ENCODE measurements around the gene ADM.

ADM gene

DNA sequence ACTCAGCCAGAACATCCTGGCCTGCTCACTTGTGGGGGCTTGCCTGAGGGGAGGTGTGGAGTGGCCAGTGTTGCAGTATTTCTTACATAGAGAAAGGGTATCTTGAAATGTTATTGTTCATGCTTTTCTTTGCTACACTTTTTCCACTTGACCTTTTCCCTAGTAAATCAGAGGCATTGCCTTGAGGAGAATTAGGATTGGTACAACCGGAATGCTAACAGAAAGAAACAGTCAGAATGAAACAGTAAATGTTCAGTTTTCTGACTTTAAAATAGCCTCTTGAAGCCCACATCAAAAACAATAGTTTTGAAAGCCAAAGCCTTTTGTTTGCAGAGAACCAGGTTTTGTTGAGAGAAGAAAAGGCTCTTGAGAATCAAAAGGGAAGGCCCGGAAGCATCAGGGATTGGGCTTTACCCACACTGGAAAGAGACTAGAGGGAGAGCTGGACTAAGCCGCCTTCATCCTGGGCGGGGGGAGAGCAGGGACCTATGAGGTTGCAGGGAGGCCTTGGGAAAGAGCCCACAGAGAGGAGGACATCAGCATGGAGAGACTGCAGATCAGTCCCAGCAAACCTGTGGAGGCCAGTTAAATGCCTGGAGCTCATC is 12.4 kb downstream of the ADM start:
- DNase-seq (ENCODE audit: insufficient read length) (no peak), FAIRE-seq (no peak)
- no peak for TF ChIP-seq POLR2A (IDR thresholded peaks at IDR 0.05; ENCODE audit: low read depth, low read length)

DNA sequence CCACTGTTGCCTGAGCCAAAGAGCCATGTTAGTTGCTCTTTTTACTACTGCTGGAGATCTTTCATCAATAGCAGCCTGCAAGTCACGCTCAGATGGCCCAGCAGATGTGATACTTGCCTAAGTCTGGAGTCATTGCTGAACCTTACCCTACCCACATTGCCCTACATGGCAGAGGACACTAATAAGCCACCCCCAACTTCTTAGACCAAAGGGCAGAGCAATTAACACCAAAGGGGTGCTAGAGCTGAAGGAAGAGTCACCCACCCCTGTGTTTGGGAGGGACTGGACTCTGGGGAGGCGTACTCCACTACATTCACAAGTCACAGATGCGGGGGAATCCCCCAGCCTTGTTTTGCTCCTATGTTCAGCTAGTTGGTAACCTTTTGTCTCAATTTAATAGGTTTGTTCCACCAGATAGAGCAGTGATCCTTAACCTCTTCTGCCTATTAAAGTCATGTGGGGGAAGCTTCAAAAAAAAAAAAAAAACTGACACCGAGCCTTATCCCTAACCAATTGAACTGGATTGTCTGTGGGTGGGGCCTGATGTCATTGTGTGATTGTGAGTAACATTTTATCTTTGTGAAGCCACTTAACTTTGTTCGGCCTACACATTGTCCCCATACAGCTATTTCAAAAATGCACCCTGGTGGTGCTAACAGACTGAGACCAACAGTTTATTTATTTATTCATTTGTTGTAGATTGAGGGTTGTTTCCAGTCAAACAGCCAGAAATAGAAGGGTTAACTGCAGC is 13.1 kb downstream of the ADM start:
- TF ChIP-seq TAF1 (IDR thresholded peaks at IDR 0.05; ENCODE audit: borderline replicate concordance, low read depth, low read length) = no peak
- peak; percentile 66; the same call in 1 of the 2 replicates for TF ChIP-seq POLR2A (IDR thresholded peaks at IDR 0.05; ENCODE audit: low read depth, low read length)
- peak; percentile 62 for TF ChIP-seq POLR2AphosphoS5 (IDR thresholded peaks at IDR 0.05; ENCODE audit: low read depth, low read length)
- DNase-seq (ENCODE audit: insufficient read length) (no peak), FAIRE-seq (peak; percentile 98)

DNA sequence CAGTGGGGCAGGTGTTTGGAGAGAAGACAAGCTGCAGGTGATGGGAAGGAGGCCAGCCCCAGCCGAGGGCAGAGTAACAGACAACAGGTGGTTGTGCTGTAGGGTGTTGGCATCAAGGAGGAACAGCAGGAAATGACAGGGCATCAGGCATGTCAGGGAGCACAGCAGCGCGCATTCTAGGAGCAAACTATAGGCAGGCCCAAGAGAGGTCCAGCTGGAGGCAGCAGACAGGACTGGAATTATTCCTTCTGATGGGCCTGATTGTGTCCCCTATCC is 13.6 kb downstream of the ADM start:
- TF ChIP-seq TAF1 (IDR thresholded peaks at IDR 0.05; ENCODE audit: borderline replicate concordance, low read depth, low read length) = no peak
- TF ChIP-seq POLR2AphosphoS5 (IDR thresholded peaks at IDR 0.05; ENCODE audit: low read depth, low read length) = no peak
- no peak for TF ChIP-seq POLR2A (IDR thresholded peaks at IDR 0.05; ENCODE audit: low read depth, low read length)
- no peak for FAIRE-seq
- DNase-seq (ENCODE audit: insufficient read length) = no peak

DNA sequence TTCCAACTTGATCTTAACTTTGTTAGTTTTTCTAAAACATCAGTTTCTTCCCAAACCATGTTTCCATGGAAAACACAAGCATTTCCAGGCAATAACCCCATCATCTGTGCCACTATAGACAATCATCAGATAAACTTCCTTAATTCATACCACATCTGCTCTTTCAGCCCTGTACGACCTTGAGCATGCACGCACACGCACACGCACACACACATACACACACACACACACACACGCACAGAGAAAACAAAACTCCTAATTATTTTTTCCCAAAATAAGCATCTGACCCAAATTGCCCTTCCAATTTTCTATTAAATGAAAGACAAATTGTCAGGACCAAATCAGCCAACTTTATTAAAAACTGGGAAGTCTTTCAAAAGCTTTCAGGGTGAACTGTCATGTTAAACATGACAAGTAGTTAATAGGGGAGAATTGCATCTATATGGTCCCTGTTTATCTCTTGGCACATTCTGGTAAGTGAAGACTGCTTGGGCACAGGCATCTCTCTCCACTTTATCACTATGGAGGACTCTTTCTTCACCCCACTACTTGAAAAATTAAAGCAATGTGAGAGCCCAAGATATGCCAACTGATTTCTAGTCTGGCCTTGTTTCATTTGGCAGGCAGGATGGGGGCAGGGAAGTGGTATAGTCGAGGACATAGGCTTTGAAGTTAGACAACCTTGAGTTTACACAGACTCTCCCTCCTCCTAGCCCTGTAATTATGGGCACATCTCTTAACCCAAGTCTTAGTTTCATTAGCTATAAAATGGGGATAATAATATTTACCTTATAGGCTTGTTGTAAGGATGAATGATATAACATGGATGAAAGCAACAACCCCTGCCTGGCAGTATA is 15.1 kb downstream of the ADM start:
- FAIRE-seq (peak; percentile 36), DNase-seq (ENCODE audit: insufficient read length) (no peak)
- TF ChIP-seq POLR2A (IDR thresholded peaks at IDR 0.05; ENCODE audit: low read depth, low read length) = no peak
- TF ChIP-seq TAF1 (IDR thresholded peaks at IDR 0.05; ENCODE audit: borderline replicate concordance, low read depth, low read length) = no peak
- no peak for TF ChIP-seq POLR2AphosphoS5 (IDR thresholded peaks at IDR 0.05; ENCODE audit: low read depth, low read length)

DNA sequence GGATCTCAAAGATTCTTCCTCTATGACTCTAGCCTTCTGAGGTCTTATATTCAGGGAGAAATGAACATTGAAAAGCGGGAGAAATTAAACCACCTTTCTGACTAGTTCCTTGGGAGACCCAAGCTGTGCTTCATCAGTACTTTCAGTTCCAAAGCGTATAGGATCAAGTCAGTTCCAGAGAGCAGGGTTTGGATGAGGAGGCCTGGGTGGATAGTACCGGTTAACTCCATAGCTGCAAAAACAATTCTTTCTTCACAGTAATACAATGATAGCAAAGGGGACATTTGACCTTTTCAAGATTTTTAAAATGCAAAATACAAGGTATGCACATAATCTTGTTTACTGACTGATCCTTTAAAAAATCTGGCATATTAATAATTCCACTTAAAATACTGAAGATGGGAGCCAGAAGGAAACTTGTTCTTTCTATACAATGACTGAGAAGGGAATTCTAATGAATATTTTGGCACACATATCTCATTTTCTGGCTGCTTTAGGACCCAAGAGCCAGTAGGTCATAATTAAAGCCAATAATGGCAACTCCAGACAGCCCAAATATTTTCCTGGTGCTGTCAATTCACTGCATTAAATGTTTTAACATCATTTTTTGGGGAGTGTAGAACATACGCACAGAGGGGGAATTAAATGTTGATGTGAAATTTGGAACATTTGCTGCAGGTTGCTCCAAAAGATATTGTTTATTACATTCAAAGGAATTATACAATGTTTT is 16.0 kb downstream of the ADM start:
- DNase-seq (ENCODE audit: insufficient read length) (no peak), FAIRE-seq (no peak)
- TF ChIP-seq POLR2A (IDR thresholded peaks at IDR 0.05; ENCODE audit: low read depth, low read length) (no peak), TAF1 (IDR thresholded peaks at IDR 0.05; ENCODE audit: borderline replicate concordance, low read depth, low read length) (no peak), POLR2AphosphoS5 (IDR thresholded peaks at IDR 0.05; ENCODE audit: low read depth, low read length) (no peak)

DNA sequence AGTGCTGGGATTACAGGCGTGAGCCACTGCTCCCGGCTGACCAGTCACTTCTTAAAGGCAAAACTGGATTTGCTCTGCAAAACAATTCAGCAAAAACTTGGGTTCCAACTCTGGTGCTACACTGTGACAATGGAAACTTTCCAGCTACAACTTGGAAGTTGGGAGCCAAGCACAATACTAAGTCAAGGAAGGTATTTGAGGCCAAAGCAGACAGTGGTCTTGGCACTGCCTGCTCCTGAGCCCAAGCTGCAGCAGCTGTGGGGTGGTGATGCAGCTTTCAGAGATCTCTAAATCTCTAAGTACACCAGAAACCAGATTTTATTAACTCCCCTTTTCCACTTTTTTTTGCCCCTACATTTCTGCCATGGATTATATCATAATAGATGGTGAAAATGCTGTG is 17.5 kb downstream of the ADM start:
- FAIRE-seq (no peak), DNase-seq (ENCODE audit: insufficient read length) (no peak)
- TF ChIP-seq POLR2A (IDR thresholded peaks at IDR 0.05; ENCODE audit: low read depth, low read length) (no peak), POLR2AphosphoS5 (IDR thresholded peaks at IDR 0.05; ENCODE audit: low read depth, low read length) (no peak), TAF1 (IDR thresholded peaks at IDR 0.05; ENCODE audit: borderline replicate concordance, low read depth, low read length) (no peak)

DNA sequence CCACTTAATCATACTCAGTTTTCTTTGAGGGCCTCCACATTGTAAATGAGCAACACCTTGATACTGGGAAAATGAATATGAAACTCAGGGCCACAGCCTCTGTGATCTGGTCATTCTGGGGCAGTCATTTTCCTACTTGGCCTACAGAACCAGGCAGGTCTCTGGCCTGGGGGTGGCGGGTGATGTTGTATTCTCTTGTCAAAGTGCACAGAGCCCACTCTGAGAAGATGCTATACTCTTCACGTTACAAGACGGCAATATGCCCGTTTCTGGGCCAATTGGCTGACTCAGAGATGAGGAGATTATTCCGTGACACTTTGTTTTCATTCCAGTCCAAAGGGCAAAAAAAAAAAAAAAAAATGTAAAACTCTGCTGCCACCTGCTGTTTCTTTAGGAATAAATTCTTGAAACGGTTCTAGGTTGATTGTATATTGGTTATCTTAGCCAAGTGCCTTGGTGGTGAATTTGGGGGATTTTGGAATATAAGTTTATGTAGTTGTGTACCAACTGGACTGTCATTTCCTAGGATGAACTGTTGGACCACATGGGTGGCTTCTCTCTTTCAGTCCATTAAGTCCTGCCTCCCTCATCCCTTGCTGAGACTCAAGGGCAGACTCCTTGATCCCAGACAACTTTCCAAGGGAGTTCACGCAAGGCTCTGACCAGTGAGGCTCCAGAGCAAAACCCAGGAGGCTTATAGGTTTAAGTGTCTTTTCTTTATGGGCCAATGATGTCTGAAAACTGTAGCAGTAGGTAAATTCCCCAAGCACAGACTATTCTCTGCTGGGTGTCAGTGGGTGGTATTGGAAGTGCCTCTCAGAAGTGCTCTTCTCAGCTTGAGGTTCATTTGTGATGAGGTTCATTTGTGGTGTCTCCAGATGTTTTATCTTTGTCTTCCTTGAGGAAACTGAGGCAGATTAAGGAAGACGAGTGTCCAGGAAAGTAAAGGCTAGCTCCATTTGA is 18.2 kb downstream of the ADM start:
- TF ChIP-seq POLR2AphosphoS5 (IDR thresholded peaks at IDR 0.05; ENCODE audit: low read depth, low read length) (no peak), POLR2A (IDR thresholded peaks at IDR 0.05; ENCODE audit: low read depth, low read length) (no peak), TAF1 (IDR thresholded peaks at IDR 0.05; ENCODE audit: borderline replicate concordance, low read depth, low read length) (no peak)
- DNase-seq (ENCODE audit: insufficient read length) = no peak
- peak; percentile 93 for FAIRE-seq

DNA sequence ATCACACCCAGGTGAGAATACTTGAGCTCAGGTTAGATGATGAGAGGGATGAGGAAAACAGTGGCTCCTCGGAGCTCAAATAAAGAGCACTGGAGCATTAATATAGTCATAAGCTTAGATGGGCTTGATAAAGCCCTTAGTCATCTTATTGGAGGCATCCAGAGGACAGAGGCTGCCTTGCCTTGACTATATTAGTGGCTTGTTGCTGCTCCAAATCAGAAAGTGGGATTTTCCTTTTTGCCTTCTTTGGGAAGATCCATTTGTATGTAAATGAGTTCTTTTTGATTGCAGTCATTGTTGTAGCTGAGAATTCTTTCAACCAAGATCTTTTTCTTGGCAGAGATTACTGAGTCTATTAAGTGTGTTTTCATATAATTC is 18.9 kb downstream of the ADM start:
- no peak for DNase-seq (ENCODE audit: insufficient read length)
- FAIRE-seq = no peak
- TF ChIP-seq TAF1 (IDR thresholded peaks at IDR 0.05; ENCODE audit: borderline replicate concordance, low read depth, low read length) (no peak), POLR2AphosphoS5 (IDR thresholded peaks at IDR 0.05; ENCODE audit: low read depth, low read length) (no peak), POLR2A (IDR thresholded peaks at IDR 0.05; ENCODE audit: low read depth, low read length) (no peak)

DNA sequence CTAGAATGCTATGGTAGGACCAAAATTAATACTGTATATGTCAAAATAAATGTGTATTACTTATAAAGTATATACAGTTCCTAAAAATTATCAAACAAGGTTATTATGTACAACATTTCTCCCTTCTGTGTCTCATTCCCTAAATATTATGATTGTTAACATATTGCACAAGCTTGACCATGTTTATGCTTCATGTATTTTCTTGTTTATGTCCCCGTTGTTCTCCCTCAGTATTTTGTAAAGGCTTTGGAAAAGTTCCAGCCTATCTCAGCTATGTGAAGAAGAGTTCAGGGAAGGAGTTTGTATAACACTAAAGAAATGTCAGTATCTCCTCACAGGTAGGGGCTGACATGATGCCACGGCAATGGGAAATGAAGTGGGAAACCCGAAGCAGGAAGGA is 19.6 kb downstream of the ADM start:
- FAIRE-seq (no peak), DNase-seq (ENCODE audit: insufficient read length) (no peak)
- TF ChIP-seq POLR2AphosphoS5 (IDR thresholded peaks at IDR 0.05; ENCODE audit: low read depth, low read length) (no peak), TAF1 (IDR thresholded peaks at IDR 0.05; ENCODE audit: borderline replicate concordance, low read depth, low read length) (no peak), POLR2A (IDR thresholded peaks at IDR 0.05; ENCODE audit: low read depth, low read length) (no peak)

DNA sequence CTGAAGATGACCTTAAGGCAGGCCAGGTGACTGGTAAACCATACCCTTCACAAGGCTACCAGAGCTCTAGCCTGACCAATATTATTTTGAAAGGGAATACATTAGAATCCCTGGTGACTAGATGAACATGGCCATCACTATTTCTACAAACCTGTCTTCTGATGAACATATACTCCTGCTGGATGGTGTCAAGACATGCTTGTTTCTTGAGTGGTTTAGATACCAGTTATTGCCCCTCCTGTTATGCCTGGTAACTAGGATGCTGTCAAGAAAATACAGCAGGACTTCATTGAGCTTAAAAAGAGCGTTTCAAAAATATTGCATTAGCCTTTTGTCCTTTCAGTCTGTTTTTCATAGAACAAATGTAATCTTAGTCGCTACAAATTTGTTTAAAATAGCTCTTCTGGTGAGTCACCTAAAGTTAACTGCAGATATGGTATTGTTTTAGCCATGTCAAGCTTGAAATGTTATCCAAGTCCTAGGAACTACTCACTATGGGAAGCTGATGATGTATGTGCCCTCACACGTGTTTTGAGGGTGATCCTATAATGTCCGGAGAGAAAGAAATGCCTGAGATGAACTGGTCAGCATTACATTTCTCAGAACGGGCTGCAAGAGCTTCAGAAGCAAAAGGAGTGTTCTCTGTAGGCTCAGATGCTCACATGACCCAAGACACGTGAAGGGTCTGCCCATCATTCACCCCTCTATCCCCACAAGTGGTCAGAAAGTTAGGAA is 20.6 kb downstream of the ADM start:
- TF ChIP-seq TAF1 (IDR thresholded peaks at IDR 0.05; ENCODE audit: borderline replicate concordance, low read depth, low read length) = no peak
- FAIRE-seq (peak; percentile 24), DNase-seq (ENCODE audit: insufficient read length) (no peak)

Measured in GM12892 (cell line).